HG03159 (cell line): ENCODE data around the gene RALGAPA1.
"Not testable (repeated sequence)": the region's sequence is repeated elsewhere in the genome, so short reads cannot be mapped to it uniquely, and the experiment has no call there.

Experiments
- ATAC-seq: cut with Tn5 transposase; IDR thresholded peaks from one replicate; pipeline ENCODE4 v1.9.1; 2021; ENCODE audit warnings: mild to moderate bottlenecking, moderate library complexity; ENCODE audit not compliant: unreplicated experiment

RALGAPA1 gene

DNA sequence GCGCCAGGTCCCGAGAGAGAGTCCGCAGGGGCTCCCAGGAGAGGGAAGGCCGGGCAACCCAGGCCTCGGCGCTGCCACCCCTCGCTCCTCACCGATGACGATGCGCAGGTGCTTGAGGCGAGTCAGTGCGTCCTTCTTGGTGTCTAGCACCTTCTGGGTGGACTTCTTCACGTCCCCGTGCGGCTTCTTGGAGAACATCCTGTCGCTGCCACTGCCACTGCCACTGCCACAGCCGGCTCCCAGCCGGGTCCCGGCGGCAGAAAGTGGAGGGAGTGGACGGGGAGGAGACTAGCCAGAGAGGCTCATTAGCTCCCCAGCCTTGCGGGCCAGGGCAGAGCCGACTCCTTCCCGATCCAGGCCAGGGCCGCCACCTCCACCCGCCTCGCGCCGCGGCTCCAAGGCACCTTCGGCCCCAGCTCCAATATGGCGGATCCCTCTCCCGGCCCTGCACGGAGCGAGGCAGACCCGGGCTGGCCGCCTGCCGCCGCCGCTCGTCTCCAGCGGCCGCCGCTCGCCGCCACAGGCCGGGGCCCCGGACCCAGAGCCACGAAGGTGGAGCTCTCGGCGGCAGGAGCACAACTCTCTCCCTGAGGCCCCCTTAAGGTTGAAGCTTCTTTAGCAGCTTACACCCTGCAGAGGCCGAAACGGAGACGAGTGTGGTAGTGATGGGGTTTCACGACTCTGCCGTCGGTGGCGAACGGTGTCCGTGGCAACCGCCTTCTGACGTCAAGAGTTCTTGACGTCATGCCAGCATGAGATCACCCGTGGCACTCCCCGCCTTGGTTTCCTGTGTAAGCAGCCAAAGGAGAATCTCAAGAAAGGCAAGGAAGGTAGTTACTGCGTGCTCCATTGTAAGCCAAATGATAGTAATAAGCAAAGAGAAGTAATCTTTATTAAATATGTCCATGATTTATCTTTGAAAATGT, at the start of gene RALGAPA1:
TSS of gene RALGAPA1 (minus strand) at position 658 of the 926 bp plus-strand sequence. CDS start at position 198, 460 bp downstream.
- ATAC-seq, result peak; percentile 98

DNA sequence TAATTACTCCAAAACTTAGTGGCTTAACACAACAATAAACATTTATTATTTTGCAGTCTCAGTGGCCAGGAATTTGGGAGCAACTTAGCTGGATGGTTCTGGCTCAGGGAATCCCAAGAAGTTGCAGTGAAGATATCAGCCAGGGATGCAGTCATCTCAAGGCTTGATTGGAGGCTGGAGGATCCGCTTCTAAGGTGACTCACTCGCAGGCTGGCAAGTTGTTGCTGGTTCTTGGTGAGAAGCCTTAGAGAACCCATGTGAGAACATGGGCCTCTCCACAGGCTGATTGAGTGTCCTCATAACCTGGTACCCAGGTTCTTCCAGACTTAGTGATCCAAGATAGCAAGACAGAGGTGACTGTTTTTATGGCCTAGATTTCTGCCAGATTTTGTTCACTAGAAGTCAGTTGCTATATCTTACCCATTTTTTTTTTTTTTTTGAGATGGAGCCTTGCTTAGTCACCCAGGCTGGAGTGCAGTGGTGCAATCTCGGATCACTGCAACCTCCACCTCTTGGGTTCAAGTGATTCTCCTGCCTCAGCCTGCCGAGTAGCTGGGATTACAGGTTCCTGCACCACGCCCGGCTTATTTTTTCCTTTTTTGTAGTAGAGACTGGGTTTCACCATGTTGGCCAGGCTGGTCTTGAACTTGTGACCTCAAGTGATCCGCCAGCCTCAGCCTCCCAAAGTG, 49.6 kb upstream of the RALGAPA1 start:
- ATAC-seq, result no peak

DNA sequence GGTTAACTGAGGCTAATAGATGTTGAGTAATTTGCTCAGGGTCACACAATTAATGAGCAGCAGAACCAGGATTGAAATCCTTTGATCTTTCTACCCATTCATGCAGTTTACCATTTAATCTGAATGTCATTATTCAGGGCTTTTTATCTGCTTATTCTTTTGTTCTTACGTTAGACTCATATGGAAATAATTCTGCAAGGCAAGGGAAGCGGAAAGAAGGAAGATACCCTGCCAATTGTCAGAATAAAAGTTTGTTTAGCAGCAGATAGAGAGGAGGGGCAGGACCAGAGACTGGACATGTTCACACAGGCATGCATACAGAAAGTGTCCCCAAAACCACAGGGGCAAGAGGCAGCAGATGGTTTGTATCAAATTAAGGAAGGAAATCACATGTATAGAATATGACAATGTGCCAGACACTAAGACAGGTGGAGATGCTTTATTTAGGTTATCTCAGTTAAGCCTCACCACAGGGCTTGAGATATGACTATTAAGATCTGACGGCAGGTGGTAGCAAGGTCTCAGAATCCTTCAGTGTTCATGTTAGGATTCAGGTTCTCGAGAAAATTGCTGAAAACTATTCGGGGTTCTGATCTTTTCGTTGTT, 46.9 kb upstream of the RALGAPA1 start:
- ATAC-seq, result peak; percentile 99

DNA sequence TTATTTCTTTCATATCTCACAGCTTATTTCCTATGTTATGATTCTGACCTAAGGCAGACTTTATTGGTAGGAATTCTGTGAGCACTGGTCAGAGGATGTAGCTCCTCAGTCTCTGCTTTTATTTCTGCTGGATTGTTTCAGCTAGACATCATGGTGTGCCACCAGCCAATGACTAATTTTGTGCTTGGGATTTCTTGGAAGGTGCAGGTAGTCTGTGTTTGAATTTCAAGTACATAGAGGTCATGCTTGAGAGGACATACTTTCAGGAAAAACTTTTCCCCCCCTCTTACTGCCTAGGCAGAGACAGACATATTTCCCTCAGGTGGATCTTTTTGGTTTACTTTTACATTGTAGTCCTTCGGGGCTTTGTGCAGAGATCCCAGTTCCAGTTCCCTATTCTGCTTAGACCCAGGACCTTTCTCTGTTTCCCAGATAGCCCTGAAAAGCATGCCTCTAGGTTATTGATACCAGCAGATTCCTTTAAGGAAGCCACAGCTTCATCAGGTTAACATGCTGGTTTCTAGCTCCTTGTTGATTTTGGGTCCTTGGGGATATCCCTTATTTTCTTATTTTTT, 45.7 kb upstream of the RALGAPA1 start:
- no peak for ATAC-seq

DNA sequence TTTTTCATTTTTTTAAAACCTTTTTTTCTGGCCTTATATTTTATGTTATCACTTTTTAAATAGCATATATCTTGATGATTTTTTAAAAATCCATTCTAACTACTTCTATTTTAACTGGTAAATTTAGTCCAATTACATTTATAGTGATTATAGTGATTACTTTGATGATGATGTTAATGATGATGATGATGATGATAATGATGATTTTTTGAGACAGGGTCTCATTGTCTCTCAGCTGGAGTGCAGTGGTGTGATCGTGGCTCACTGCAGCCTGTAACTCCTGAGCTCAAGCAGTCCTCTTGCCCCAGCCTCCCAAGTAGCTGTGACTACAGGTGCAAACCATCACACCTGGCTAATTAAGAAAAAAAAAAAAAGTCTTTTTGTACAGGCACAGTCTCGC, 44.1 kb upstream of the RALGAPA1 start:
- no peak for ATAC-seq

DNA sequence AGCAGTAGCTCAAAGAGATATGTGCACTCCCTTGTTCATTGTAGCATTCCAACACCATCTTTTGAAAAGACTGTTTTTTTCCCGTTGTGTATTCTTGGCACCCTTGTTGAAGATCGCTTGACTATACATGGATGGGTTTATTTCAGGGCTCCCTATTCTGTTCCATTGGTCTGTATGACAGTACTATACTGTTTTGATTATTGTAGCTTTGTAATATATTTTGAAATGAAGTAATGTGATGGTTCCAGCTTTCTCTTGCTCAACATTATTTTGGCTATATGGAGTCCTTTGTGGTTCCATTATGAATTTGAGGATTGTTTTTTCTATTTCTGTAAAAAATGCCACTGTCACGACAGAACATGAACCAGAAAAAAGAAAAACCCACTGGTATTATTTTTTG, 42.7 kb upstream of the RALGAPA1 start:
- no peak for ATAC-seq

DNA sequence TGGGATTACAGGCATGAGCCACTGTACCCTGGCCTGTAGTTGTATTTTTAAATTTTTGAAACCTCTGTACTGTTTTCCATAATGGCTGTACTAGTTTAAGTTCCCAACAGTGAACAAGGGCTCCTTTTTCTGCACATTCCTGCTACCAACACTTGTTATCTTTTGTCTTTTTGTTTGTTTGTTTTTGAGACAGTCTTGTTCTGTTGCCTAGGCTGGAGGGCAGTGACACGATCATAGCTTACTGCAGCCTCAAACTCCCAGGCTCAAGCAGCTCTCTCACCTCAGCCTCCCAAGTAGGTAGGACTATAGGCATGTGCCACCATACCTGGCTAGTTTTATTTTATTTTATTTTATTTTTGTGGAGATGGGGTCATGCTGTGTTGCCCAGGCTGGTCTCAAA, 40.0 kb upstream of the RALGAPA1 start:
- ATAC-seq, result no peak

DNA sequence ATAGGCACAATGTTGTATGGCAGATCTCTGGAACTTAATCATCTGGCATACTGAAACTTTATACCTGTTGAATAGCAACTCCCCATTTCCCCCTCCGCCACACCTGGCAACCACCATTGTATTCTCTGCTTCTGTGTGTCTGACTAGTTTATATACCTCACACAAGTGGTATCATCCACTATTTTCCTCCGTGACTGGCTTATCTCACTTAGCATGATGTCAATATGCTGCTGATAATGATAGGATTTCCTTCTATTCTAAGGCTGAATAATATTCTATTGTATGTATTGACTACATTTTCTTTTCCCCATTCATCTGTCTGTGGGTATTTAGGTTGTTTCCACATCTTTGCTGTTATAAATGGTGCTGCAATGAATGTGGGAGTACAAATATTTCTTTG, 38.5 kb upstream of the RALGAPA1 start:
- no peak for ATAC-seq

DNA sequence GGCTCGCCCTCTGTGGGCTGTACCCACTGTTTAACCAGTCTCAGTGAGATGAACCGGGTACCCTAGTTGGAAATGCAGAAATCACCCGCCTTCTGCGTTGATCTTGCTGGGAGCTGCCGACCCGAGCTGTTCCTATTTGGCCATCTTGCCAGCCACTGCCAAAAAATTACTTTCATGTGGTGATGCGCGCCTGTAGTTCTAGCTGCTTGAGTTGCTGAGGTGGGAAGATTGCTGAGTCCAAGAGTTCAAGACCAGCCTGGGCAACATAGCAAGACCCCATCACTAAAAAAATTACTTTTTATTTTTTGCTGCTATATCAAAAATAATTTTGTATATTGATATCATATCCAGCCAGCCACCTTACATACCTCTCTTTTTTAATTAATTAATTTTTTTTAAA, 35.4 kb upstream of the RALGAPA1 start:
- ATAC-seq, result no peak

DNA sequence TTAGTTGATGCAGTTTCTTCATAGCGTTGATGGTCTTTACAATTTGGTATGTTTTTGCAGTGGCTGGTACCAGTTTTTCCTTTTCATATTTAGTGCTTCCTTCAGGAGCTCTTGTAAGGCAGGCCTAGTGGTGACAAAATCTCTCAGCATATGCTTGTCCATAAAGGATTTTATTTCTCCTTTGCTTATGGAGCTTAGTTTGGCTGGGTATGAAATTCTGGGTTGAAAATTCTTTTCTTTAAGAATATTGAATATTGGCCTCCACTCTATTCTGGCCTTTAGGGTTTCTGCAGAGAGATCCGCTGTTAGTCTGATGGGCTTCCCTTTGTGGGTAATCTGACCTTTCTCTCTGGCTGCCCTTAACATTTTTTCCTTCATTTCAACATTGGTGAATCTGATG, 33.1 kb upstream of the RALGAPA1 start:
- ATAC-seq, result not testable (repeated sequence)

DNA sequence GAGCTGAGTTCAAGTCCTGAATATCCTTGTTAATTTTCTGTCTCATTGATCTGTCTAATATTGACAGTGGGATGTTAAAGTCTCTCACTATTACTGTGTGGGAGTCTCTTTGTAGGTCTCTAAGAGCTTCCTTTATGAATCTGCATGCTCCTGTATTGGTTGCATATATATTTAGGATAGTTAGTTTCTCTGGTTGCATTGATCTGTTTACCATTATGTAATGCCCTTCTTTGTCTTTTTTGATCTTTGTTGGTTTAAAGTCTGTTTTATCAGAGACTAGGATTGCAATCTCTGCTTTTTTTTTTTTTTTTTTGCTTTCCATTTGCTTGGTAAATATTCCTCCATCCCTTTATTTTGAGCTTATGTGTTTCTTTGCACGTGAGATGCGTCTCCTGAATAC, 32.6 kb upstream of the RALGAPA1 start:
- not testable (repeated sequence) for ATAC-seq

DNA sequence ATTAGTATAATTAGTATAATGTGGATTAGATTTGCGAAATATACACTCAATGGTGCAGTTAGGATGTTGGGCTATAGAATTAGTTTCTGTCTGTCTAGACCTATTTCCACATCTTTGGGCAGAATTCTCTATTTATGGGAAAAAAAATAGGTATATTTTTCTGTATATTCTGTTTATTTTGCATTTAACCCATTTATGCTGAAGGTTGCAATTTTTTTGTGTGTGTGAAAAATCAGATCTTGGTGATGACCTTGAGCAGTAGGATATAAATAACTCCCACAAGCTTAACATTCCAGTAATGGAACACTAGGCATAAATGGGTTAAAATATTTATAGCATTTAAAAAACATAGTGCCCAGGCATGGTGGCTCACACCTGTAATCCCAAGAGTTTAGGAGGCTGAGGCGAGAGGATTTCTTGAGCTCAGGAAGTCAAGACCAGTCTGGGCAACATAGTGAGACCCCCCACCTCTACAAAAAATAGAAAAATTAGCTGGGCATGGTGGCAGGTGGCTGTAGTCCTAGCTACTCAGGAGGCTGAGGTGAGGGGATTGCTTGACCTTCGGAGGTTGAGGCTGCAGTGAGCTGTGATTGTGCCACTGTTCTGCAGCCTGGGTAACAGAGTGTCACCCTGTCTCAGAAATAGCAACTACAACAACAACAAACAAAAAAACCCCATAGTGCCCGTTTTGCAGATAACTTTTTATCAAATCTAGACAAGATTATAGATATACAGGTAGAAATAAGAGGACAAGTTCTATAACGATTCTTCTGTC, 26.3 kb upstream of the RALGAPA1 start:
- no peak for ATAC-seq

DNA sequence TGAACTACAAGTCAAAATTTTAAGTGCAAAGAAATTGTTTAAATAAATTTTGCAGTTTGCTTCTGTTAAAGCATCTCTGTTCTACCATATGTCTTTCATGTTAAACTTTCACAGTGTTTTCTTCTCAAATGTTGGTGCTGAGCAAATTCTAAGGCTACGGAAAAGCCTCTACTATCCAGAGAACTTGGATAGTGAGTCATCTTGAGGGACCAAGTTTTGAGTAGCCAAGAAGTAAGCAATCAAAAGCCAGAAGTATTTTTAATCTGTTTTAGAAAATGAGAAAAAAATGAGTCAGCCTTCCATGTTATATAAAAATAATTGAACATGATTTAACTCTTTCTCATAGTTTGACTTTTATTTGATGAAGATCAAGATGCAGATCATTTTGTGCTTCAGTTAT, 20.4 kb upstream of the RALGAPA1 start:
- ATAC-seq, result no peak

DNA sequence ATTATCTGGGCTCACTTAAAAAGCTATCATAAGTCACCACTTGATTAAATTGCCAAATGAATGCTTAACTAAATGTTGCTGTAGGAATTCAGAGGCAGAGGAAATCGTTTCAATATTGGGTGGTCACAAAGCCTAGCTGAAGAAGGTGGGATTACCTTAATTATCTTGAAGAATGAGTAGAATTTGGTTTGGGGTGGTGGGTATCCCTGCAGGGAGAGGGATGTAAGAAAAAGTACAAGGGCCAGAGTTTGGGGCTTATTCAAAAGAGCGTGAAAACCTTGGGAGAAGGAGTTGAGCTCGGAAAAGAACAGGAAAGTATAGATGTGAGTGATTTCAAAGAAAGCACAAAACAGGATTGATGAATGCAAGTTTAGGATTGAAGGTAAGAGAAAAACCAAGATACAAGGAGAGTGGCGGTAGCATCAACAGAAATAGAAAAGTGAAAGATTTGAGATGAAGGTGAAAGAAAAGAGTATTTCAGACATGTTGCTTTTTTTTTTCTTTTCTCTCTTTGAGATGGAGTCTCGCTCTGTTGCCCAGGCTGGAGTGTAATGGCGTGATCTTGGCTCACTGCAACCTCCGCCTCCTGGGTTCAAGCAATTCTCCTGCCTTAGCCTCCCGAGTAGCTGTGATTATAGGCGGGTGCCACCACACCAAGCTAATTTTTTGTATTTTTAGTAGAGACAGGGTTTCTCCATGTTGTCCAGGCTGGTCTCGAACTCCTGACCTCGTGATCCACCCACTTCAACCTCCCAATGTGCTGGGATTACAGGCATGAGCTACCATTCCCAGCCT, 18.8 kb upstream of the RALGAPA1 start:
- no peak for ATAC-seq

DNA sequence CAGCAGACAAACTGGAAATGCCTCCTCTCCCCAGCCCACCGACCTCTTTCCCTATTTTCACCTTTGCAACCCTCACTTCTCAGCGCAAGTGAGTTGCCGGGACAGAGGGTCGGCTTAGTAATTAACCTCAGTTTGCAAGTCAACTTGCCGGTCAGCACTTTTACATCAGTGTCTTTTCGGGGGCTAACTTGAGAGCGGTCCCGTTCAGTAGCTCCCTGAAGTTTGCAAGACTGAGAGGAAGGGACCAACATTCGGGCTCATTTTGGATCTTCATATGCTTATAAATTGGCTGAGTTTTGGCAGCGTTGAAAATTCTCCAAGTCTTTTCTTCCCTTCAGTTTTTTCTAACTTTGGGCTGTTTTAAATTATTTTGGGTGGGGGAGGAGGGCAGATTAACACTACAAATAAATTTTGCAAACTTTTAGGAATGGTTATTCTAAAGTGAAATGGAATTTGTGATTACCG, 17.9 kb upstream of the RALGAPA1 start:
- ATAC-seq, result no peak

DNA sequence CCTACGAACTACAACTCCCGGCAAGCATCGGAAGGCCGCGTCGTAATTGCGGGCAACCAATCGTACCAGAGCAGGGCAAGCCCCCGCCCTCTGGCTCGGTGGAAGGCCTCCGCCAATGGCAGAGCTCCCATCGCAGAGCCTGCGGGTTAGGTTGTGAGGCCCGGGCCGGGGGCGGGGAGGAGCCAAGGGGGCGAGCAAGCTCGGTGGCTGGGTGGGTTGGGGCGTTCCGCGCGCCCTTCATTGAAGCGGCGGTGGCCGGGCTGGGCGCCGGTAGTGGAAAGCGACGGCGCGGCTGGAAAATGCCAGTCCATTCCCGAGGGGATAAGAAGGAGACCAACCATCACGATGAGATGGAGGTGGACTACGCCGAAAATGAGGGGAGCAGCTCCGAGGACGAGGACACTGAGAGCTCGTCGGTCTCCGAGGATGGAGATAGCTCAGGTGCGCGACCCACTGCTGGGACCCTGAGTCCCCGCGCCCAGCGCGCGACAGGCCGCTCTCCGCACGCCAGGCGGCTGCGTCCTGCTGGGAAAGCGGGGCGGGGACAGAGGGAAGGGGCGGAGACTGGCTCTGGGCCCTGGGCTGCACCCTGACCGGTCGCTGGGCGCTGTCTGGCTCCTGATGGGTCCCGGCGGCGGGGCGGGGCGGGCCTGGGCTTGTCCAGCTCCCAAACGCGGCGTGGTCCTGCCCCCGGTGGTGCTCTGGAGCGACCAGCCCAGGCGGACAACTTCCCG, 17.3 kb upstream of the RALGAPA1 start, which contains the start of gene BRMS1L:
TSS of gene BRMS1L (plus strand) at position 121 of the 734 bp plus-strand sequence. CDS start at position 300, 179 bp downstream.
- peak; percentile 98 for ATAC-seq

DNA sequence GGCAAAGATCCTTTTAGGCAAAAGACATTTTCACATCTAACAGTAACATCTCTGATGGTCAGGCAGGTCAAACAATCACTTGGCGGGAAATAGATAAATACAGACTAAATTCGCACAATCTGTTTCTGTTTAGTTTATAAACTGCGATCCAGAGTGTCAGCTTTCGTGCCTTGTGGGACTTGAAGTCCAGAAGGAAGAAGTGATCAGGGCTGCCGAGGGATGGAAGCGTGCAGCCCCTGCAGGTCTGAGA, 16.8 kb upstream of the RALGAPA1 start:
- ATAC-seq, result no peak

DNA sequence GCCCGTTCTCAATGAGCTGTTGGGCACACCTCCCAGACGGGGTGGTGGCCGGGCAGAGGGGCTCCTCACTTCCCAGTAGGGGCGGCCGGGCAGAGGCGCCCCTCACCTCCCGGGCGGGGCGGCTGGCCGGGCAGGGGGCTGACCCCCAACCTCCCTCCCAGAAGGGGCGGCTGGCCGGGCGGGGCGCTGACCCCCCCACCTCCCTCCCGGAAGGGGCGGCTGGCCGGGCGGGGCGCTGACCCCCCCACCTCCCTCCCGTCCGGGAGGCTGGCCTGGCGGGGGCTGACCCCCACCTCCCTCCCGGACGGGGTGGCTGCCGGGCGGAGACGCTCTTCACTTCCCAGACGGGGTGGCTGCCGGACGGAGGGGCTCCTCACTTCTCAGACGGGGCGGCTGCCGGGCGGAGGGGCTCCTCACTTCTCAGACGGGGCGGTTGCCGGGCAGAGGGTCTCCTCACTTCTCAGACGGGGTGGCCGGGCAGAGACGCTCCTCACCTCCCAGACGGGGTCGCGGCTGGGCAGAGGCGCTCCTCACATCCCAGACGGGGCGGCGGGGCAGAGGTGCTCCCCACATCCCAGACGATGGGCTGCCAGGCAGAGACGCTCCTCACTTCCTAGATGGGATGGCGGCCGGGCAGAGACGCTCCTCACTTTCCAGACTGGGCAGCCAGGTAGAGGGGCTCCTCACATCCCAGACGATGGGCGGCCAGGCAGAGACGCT, 15.5 kb upstream of the RALGAPA1 start:
- not testable (repeated sequence) for ATAC-seq
